Upper lobe of left lung (tissue), 6 donors: ENCODE data around the gene PTPRM. TPM values are rescaled to one million over a fixed set of nuclear protein-coding genes. Genes with fewer than 3 reads are reported as not detected.

Source experiments
- ATAC-seq, 2 donors: fragments of 200-7000 bp; cut with Tn5 transposase; one replicate each; pipeline ENCODE4 v1.9.1; 2022; ENCODE audit warnings: mild to moderate bottlenecking in 2 of 2, moderate library complexity in 2 of 2; ENCODE audit not compliant: low FRiP score in 2 of 2
- DNase-seq, 2 donors: peaks; one replicate each; pipeline ENCODE4 v3.0.0-alpha.2; 2019 to 2020
- H3K27ac ChIP-seq, 4 donors: fragments of 200-600 bp; sonication (generic); one replicate each; pipeline ENCODE4 v1.5.1; 2016 to 2019
- H3K27me3 ChIP-seq, 4 donors: fragments of 200-600 bp; sonication (generic); one replicate each; pipeline ENCODE4 v1.5.1; 2017 to 2019
- H3K36me3 ChIP-seq, 4 donors: fragments of 200-600 bp; sonication (generic); one replicate each; pipeline ENCODE4 v1.5.1; 2016 to 2019
- H3K4me1 ChIP-seq, 4 donors: fragments of 200-600 bp; sonication (generic); one replicate each; pipeline ENCODE4 v1.5.1; 2018 to 2019
- H3K4me3 ChIP-seq, 4 donors: fragments of 200-600 bp; sonication (generic); one replicate each; pipeline ENCODE4 v1.5.1; 2017 to 2019; ENCODE audit warnings: mild to moderate bottlenecking in 2 of 4, moderate library complexity in 1 of 4
- H3K9me3 ChIP-seq, 4 donors: fragments of 200-600 bp; sonication (generic); one replicate each; pipeline ENCODE4 v1.5.1; 2018 to 2019
- EP300 ChIP-seq, 4 donors: sonication (generic); formaldehyde crosslinking; IDR thresholded peaks; one replicate each; pipeline ENCODE4 v1.5.1; 2017; ENCODE audit warnings: antibody characterized with exemption in 4 of 4, control low read depth in 2 of 4
- POLR2A ChIP-seq, 4 donors: fragments of 450-650 bp; IDR thresholded peaks; one replicate each; pipeline ENCODE4 v1.5.1; 2016 to 2017; ENCODE audit warnings: antibody characterized with exemption in 4 of 4, mild to moderate bottlenecking in 2 of 4
- POLR2AphosphoS5 ChIP-seq, 2 donors: sonication (generic); formaldehyde crosslinking; IDR thresholded peaks; one replicate each; pipeline ENCODE4 v1.5.1; 2017; ENCODE audit warnings: antibody characterized with exemption in 2 of 2
- WGBS, 2 donors: methylation state at CpG; one replicate each; pipeline ENCODE4 v1.1.5; 2017 to 2018; 5-methylcytosine and 5-hydroxymethylcytosine counted together
- total RNA-seq, 6 donors: library from RNA; depleted of rRNA in 4 of 6; stranded (reverse); fragments of >200 nt in 4 of 6; gene quantifications; one replicate each; pipeline versions ENCODE4 v1.1.0 to v1.2.1, GENCODE V29; 2016 to 2021
- TF ChIP-seq, protein P1 (sequence below), 6 experiments: fragments of 450-650 bp in 4 of 6; fragments of 200-600 bp in 2 of 6; sonication (generic) in 2 of 6; IDR thresholded peaks; one replicate each; pipeline ENCODE4 v1.5.1; 2016 to 2019; ENCODE audit warnings: antibody characterized with exemption in 6 of 6
- donor health status: DM: no; HTN: no; CAD: no; lungs with moderate emphysema.
- donor health status: DM: no; HTN: yes; CAD: no; lungs with severe emphysema.

The PTPRM gene
- total RNA-seq, 6 donors from 2014 or later, result 82.0 to 201 (median 154) TPM

DNA sequence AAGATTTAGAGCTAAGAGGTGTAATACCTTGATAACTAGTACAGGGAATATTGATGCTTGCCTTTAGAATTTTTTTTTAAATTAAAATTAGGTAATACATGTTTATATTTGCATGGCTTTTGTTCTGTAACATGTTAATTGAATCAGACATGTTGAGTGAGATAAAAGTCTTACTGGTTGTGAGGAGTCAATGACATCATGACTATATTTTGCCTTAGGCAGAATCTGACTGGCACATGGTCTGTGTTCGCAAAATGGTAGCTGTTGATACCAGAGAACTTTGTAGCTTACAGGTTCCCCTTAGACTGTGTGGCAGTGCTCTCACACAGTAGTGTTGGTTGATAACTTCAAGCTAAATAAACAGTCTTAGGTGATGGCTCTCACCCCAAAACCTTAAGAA is 199.7 kb downstream of the PTPRM start:
- ATAC-seq, result no peak
- H3K4me1 ChIP-seq, result peaks cover 0 to 2% (median 0%) of the 10 kb centered on the region in 4 donors

DNA sequence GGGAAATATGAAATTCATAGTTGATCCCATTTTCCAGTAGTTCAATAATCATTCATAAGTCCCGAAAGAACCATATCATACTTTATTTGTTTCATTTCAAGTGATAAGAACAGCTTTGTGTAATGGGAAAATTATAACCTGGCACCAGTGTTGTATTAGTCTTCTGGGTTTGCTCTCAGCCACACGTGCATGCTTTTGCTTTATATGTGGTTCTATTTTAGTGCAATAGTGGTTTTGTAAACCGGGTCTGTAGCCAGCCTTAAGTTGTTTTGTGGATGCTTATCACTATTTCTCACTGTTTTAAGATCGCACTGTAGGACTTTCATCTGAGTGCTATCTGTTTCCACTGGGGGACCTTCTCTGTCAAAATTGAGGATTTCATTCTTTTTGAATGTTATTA is 203.8 kb downstream of the PTPRM start:
- Histone ChIP-seq H3K27me3 (no peaks in the 10 kb centered on the region), H3K4me1 (peaks cover 0 to 2% (median 0%) of the 10 kb centered on the region in 4 donors), H3K36me3 (peaks cover 0 to 5% (median 0%) of the 10 kb centered on the region in 4 donors), H3K9me3 (no peaks in the 10 kb centered on the region), H3K27ac (no peak overlapping the region), H3K4me3 (no peak overlapping the region)
- TF ChIP-seq POLR2AphosphoS5 (IDR thresholded peaks at IDR 0.05) (no peak), POLR2A (IDR thresholded peaks at IDR 0.05) (no peak), EP300 (IDR thresholded peaks at IDR 0.05) (no peak)
- TF ChIP-seq, protein P1, sequence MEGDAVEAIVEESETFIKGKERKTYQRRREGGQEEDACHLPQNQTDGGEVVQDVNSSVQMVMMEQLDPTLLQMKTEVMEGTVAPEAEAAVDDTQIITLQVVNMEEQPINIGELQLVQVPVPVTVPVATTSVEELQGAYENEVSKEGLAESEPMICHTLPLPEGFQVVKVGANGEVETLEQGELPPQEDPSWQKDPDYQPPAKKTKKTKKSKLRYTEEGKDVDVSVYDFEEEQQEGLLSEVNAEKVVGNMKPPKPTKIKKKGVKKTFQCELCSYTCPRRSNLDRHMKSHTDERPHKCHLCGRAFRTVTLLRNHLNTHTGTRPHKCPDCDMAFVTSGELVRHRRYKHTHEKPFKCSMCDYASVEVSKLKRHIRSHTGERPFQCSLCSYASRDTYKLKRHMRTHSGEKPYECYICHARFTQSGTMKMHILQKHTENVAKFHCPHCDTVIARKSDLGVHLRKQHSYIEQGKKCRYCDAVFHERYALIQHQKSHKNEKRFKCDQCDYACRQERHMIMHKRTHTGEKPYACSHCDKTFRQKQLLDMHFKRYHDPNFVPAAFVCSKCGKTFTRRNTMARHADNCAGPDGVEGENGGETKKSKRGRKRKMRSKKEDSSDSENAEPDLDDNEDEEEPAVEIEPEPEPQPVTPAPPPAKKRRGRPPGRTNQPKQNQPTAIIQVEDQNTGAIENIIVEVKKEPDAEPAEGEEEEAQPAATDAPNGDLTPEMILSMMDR (IDR thresholded peaks at IDR 0.05), result no peak
- DNase-seq (no peak), ATAC-seq (no peak)
- WGBS, 2 donors, result 47 to 48% methylated on average over 4 of the region's 4 CpGs

More for the DNA sequence above, 199.7 kb downstream of the PTPRM start:
- DNase-seq, result no peak
- WGBS, 2 donors, result 92 to 100% methylated on average over 1 of the region's 1 CpG
- H3K27me3 ChIP-seq, result no peaks in the 10 kb centered on the region
- H3K4me3 ChIP-seq, result no peak overlapping the region
- no peaks in the 10 kb centered on the region for H3K9me3 ChIP-seq
- TF ChIP-seq EP300 (IDR thresholded peaks at IDR 0.05), result no peak
- TF ChIP-seq POLR2A (IDR thresholded peaks at IDR 0.05), result no peak
- no peak for TF ChIP-seq POLR2AphosphoS5 (IDR thresholded peaks at IDR 0.05)
- TF ChIP-seq, protein P1 (IDR thresholded peaks at IDR 0.05), result no peak
- H3K27ac ChIP-seq, result no peak overlapping the region
- H3K36me3 ChIP-seq, result no peaks in the 10 kb centered on the region

DNA sequence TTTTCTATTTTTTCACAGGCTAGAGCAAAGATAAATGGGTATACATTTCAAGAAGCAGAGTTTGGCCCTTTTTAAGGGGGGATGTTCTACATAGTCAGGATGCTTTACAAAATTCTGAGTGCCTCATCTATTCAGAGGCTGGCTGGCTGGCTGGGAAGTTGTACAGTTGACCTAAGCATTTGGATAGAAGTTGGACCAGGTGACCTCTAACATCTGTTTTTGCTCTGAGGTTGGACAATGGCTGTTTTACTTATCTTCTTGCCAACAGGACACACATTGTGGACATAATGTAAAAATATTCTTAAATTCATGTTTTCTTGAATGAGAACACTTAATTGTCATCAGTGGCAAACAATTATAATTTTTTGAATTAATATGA is 205.4 kb downstream of the PTPRM start:
- ATAC-seq (no peak), DNase-seq (no peak)
- no peaks in the 10 kb centered on the region for H3K27me3 ChIP-seq
- H3K36me3 ChIP-seq, result peaks cover 0 to 5% (median 0%) of the 10 kb centered on the region in 4 donors
- no peak overlapping the region for H3K27ac ChIP-seq
- H3K4me3 ChIP-seq, result no peak overlapping the region
- H3K9me3 ChIP-seq, result no peaks in the 10 kb centered on the region
- peaks cover 0 to 2% (median 0%) of the 10 kb centered on the region in 4 donors for H3K4me1 ChIP-seq
- TF ChIP-seq EP300 (IDR thresholded peaks at IDR 0.05) (no peak), POLR2A (IDR thresholded peaks at IDR 0.05) (no peak), POLR2AphosphoS5 (IDR thresholded peaks at IDR 0.05) (no peak)
- TF ChIP-seq, protein P1 (IDR thresholded peaks at IDR 0.05), result no peak

DNA sequence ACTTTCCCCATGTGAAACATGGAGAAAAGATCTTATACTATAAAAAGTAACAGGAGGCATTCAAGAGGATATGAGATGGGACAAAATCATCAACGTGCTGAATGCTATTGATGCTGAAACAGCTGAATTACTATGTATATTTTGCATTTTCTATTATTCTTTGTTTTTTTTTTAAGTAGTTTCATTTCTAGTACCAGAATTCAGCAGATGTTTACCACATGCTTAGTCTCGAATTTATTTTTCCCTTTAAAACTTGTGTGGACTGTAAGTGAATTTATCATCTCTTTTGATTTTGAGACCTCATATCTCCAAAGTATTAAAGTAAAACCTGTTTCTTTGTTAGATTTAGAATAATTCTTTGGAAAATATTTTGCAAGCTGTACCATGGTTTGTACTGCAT is 205.8 kb downstream of the PTPRM start:
- Histone ChIP-seq H3K4me3 (no peak overlapping the region), H3K36me3 (peaks cover 0 to 5% (median 0%) of the 10 kb centered on the region in 4 donors), H3K27ac (no peak overlapping the region), H3K4me1 (peaks cover 0 to 2% (median 0%) of the 10 kb centered on the region in 4 donors), H3K9me3 (no peaks in the 10 kb centered on the region), H3K27me3 (no peaks in the 10 kb centered on the region)
- no peak for DNase-seq
- no peak for ATAC-seq
- 79 to 81% methylated on average over 2 of the region's 2 CpGs for WGBS, 2 donors
- TF ChIP-seq EP300 (IDR thresholded peaks at IDR 0.05) (no peak), POLR2AphosphoS5 (IDR thresholded peaks at IDR 0.05) (no peak), POLR2A (IDR thresholded peaks at IDR 0.05) (no peak)
- TF ChIP-seq, protein P1 (IDR thresholded peaks at IDR 0.05), result no peak

DNA sequence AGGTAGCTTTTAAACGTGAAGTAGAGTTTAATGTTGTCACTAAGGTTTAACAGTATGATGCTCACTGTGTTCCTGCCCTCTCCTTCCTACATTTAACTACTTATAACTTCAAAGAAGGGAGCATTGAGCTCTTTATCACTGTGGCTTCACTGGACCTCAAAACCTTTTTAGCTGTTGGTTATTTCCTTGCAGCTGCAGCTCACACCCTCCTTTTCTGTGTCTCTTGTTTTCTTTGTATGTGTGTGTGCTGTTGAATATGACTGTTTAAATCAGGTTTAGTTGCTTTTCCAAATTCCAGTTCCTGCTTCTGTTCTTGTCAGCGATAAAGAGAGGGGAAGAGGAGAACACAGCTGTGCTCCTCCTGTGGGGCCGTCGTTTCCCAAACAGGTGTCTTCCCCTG is 208.0 kb downstream of the PTPRM start:
- ATAC-seq, result no peak
- no peak overlapping the region for H3K27ac ChIP-seq
- H3K36me3 ChIP-seq, result peaks cover 0 to 5% (median 0%) of the 10 kb centered on the region in 4 donors
- no peaks in the 10 kb centered on the region for H3K27me3 ChIP-seq
- no peaks in the 10 kb centered on the region for H3K9me3 ChIP-seq
- WGBS, 2 donors, result 76 to 79% methylated on average over 4 of the region's 4 CpGs
- TF ChIP-seq EP300 (IDR thresholded peaks at IDR 0.05) (no peak), POLR2A (IDR thresholded peaks at IDR 0.05) (no peak)
- TF ChIP-seq, protein P1 (IDR thresholded peaks at IDR 0.05), result no peak
- DNase-seq, result no peak
- no peak overlapping the region for H3K4me3 ChIP-seq
- H3K4me1 ChIP-seq, result peaks cover 0 to 2% (median 0%) of the 10 kb centered on the region in 4 donors
